Astrocyte of the hippocampus (primary cell): ENCODE results near the gene SERPINF2.
A peak's percentile ranks its signal among the peaks of the same experiment; 100 is the strongest.
"Not testable (repeated sequence)": the region's sequence is repeated elsewhere in the genome, so short reads cannot be mapped to it uniquely, and the experiment has no call there.

Experiments used
- DNase-seq: peaks from one replicate; pipeline ENCODE4 v3.0.0; 2011; ENCODE audit warnings: low read depth, low spot score

The SERPINF2 gene

DNA sequence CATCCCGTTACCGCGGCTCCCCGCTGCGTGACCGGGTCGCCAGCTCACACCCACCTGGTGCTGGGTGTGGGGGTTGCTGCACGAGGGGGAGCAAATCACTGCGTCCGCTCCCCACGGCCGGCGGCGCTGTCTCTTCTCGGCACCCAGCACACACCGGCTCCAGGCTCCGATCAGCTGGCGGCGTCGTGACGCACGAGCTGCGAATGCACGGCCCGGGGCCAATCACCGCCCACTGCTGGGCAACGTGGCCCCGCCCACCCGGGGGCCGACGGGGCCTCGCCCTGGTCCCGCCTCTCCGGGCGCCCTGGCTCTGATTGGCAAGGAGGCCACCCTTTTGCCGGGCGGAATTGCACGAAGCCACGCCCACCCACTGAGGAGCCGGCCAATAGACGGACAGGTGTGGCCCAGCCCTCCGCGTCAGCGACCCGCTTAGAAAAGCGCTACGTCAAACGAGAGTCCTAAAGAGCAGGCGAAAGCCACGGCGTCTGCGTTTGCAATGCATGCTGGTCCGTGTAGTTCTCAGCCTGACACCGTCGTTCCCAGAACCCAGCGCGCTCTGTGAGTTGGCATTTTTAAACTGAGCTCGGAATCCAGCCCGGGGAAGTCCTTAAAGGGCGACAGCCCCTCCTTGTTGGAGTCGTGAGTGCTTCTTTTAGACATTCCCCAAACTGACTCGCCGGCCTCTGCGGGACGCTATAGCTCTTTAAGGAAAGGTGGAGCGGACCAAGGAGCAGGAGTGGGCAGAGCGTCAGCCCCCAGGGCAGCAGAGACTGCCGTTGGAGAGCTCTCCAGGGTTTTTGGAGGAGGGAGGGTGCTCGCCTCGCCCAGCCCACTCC is 26.4 kb upstream of the SERPINF2 start:
- peak; percentile 100 for DNase-seq

DNA sequence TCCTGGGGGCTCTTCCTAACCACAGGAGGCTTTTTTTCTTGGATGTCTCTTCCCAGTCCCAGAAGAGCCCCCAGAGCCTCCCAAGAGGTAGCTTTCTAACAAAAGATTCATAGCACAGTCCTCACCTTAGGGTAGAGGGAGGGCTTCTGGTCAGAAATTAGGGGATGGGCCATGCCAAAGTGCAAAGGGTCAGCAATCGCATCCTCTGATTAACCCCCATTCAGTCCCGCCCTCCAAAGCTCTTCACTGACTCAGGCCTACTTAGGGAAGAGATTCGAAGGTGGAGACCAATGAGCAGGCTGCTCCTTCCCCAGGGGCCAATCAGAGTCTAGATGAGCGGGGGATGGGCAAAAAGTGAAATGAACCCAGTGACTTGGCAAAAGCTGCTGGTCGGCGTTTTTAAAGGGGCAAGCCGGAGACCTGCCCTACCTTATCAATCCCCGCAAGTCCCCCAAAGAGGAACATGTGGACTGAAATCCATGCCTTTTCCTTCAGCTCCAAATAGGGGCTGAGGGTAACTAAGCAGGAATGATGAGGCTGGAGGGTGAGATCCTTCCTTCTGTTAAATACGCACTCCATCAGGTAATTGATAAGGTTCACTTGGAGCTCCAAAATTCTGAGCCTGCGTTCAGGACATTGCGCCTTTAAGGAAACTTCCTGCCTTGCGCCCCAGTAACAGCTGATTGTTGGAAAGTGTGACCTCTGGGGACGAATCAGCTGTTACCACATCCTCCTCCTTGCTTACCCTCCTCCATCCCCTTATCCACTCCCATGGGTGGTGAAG is 25.6 kb upstream of the SERPINF2 start:
- DNase-seq = peak; percentile 98

DNA sequence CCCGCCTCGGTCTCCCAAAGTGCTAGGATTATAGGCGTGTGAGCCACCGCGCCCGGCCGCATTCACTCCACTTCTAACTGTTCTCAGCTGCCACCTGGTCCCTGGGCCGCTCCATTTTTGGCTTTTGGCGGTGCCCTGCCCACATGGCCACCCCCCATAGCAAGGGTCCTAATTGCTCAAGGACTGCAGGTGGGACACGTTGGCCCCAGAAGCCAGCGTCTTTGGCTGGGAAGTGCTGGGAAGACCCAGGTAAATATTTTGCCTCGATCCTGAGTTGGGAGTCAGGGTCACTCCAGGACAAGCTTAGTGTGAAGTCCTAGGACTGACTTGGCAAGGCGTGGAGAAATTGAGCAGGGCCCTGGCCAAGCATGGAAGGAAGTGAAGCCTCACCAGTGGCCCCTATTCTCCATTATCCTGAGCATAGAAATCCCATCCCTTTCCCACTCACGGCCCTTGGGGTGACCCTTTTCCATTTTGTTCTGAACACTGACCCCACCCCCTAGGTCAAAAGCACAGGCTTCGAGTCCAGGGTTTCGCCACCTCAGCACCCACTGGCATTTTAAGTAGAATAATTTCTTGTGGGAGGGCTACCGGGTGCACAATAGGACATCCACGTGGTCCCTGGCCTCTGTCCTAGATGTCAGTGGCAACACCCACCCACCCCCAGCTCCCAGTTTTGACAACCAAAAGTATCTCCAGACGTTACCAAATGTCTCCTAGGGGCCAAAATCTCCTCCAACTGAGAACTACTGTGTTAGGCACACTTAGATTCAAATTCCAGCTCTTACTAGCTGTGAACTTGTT is 24.1 kb upstream of the SERPINF2 start:
- no peak for DNase-seq

DNA sequence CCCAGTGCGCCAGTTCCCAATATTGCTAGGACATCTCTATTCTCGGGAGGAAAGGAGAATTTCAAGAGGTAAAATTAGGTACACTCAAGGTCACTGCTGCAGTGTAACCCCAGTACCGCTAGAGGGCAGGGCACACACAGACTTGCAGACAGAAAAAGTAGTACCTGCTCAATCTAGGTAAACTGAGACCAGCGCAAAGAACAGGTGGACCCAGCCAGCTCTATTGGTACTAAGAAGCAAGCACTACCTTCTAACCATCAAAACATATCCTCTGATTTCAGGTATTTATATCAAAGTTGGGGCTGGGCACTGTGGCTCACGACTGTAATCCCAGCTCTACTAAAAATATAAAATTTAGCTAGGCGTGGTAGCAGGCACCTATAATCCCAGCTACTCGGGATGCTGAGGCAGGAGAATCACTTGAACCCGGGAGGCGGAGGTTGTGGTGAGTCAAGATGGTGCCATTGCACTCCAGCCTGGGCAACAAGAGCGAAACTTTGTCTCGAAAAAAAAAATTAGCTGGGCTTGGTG is 21.8 kb upstream of the SERPINF2 start:
- DNase-seq = peak; percentile 65

DNA sequence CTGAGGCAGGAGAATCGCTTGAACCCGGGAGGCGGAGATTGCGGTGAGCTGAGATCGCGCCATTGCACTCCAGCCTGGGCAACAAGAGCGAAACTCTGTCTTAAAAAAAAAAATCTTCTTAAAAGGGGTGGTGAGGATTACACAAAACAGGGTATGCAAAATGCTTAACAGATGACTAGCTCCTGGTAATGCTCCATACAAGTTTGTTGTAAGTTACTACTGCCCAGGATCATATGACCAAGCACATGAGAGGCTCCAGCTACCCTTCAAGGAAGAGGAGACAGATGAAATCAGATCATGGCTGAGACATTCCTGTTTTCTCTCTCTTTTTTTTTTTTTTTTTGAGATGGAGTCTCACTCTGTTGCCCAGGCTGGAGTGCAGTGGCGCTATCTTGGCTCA is 20.6 kb upstream of the SERPINF2 start:
- DNase-seq = not testable (repeated sequence)

DNA sequence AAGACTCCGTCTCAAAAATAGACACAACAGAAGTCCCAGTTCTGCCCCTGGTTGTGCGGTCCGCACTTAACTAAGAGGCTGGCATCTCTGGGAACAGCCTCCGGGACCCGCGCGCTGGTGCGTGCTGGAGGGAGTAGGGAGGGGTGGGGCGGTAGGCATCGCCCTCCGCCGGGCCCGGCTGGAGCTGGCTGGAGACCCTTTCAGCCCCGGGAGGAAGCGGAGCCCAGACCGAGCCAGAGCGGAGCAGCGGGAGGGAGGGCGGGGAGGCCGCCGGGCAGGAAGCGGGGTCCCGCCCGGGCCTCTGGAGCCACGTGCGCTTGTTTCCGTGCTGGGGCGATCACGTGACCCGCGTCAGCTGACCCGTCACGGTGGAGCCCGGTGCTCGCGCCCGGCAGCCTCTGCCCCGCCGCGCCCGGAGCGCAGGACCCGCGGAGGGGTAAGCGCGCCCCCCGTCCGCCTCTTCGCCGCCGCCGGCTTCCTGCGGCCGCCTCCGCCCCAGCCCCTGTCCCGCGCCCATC is 18.3 kb upstream of the SERPINF2 start, which contains the start of gene WDR81:
TSS of gene WDR81 (plus strand) at position 354 of the 518 bp plus-strand sequence. CDS start 256 bp downstream, outside the sequence.
- DNase-seq = peak; percentile 92

DNA sequence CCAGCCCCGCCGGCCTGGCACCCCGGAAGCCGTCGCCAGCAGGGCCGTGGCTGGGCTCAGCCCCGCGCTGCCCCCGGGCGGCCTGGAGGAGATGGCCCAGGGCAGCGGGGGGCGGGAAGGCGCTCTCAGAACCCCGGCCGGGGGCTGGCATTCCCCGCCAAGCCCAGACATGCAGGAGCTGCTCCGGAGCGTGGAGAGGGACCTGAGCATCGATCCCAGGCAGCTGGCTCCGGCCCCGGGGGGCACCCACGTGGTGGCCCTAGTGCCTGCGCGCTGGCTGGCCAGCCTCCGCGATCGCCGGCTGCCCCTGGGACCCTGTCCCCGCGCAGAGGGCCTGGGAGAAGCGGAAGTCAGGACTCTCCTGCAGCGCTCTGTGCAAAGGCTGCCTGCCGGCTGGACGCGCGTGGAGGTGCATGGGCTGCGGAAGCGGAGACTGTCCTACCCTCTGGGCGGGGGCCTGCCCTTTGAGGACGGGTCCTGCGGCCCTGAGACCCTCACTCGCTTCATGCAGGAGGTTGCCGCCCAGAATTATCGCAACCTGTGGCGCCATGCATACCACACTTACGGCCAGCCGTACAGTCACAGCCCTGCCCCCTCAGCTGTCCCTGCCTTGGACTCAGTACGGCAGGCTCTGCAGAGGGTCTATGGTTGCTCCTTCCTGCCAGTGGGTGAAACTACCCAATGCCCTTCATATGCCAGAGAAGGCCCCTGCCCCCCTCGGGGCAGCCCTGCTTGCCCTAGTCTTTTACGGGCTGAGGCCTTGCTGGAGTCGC is 17.6 kb upstream of the SERPINF2 start:
- DNase-seq = no peak

DNA sequence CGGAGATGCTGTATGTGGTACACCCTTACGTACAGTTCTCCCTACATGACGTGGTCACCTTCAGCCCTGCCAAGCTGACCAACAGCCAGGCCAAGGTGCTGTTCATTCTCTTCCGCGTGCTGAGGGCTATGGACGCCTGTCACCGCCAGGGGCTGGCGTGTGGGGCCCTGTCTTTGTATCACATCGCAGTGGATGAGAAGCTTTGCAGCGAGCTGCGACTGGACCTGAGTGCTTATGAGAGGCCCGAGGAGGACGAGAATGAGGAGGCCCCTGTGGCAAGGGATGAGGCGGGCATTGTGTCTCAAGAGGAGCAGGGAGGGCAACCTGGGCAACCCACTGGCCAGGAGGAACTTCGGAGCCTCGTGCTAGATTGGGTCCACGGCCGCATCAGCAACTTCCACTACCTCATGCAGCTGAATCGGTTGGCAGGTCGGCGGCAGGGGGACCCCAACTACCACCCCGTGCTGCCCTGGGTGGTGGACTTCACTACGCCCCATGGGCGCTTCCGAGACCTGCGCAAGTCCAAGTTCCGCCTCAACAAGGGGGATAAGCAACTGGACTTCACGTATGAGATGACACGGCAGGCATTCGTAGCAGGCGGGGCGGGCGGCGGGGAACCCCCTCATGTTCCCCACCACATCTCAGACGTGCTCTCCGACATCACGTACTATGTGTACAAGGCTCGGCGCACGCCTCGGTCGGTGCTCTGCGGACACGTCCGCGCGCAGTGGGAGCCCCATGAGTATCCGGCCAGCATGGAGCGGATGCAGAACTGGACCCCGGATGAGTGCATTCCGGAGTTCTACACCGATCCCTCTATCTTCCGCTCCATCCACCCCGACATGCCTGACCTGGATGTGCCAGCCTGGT is 16.8 kb upstream of the SERPINF2 start:
- no peak for DNase-seq

DNA sequence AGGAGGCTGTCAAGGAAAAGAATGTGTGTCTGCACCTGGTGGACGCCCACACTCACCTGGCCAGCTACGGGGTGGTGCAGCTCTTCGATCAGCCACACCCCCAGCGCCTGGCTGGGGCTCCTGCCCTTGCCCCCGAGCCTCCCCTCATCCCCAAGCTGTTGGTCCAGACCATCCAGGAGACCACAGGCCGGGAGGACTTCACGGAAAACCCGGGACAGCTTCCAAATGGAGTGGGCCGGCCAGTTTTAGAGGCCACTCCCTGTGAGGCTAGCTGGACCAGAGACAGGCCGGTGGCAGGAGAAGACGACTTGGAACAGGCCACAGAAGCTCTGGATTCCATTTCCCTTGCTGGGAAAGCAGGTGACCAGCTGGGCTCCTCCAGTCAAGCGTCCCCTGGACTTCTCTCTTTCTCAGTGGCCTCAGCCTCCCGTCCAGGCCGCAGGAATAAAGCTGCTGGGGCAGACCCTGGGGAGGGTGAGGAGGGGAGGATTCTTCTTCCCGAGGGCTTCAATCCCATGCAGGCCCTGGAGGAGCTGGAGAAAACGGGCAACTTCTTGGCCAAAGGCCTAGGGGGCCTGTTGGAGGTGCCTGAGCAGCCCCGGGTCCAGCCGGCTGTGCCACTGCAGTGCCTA is 15.9 kb upstream of the SERPINF2 start:
- no peak for DNase-seq

DNA sequence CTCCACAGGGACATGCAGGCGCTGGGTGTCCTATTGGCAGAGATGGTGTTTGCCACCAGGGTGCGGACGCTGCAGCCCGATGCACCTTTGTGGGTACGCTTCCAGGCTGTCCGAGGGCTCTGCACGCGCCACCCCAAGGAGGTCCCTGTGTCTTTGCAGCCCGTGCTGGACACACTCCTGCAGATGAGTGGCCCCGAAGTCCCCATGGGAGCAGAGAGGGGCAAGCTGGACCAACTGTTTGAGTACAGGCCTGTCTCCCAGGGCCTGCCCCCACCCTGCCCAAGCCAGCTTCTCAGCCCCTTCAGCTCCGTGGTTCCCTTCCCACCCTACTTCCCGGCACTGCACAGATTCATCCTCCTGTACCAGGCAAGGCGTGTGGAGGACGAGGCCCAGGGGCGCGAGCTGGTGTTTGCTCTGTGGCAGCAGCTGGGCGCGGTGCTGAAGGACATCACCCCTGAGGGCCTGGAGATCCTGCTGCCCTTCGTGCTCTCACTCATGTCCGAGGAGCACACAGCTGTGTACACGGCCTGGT is 15.3 kb upstream of the SERPINF2 start:
- DNase-seq = no peak

DNA sequence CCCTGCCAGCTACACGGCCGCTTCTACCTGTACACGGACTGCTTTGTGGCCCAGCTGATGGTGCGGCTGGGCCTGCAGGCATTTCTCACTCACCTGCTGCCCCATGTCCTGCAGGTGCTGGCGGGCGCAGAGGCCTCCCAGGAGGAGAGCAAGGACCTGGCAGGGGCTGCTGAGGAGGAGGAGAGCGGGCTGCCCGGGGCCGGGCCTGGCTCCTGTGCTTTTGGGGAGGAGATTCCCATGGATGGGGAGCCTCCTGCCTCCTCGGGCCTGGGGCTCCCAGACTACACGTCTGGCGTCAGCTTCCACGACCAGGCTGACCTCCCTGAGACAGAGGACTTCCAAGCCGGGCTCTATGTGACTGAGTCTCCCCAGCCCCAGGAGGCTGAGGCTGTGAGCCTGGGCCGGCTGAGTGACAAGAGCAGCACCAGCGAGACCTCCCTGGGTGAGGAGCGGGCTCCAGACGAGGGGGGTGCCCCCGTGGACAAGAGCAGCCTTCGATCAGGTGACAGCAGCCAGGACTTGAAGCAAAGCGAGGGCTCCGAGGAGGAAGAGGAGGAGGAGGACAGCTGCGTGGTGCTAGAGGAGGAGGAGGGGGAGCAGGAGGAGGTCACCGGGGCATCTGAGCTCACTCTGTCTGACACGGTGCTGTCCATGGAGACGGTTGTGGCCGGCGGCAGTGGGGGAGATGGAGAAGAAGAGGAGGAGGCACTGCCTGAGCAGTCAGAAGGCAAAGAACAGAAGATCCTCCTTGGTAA is 14.6 kb upstream of the SERPINF2 start:
- no peak for DNase-seq

DNA sequence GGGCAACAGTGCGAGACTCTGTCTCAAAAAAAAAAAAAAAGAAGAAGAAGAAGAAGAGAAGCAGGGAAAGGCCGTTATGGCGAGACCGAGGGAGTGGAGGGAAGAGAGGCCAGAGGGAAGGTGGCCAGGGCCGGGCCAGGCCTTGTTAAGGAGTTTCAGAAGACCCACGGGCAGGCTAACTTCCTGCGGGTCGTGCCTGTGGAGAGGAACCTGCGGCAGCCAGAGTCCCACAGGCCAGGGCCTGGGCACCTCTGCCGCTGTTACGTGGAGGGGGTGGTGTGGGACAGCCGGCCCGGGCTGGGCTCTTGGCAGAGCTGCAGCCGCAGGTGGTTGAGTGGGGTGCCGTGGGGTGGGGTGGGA is 12.7 kb upstream of the SERPINF2 start:
- no peak for DNase-seq

DNA sequence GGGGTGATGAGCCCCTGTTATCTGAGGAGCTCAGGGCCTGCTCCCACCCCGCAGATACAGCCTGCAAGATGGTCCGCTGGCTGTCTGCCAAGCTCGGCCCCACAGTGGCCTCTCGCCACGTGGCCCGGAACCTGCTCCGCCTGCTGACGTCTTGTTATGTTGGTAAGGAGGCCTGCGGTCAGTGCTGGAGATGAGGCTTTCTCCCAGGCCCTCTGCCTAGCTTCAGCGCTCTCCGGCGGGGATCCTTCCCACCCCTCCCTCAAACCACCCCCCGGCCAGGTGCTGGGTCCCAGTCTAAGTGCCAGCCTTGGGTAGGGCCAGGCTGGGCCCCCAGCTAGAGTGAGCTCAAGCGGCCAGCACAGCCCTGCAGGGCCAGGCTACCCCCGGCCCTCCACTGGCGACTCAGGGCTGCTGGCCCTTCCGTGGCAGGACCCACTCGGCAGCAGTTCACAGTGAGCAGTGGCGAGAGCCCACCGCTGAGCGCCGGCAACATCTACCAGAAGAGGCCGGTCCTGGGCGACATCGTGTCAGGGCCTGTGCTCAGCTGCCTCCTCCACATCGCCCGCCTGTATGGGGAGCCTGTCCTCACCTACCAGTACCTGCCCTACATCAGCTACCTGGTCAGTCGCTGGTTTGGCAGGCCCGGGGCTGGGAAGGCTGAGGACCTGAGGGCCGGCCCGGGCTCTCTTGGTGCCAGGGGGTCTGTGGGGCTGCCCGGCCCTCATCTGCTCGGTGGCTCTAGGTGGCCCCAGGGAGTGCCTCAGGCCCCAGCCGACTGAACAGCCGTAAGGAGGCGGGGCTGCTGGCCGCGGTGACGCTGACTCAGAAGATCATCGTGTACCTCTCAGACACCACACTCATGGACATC is 12.1 kb upstream of the SERPINF2 start:
- DNase-seq = peak; percentile 64

DNA sequence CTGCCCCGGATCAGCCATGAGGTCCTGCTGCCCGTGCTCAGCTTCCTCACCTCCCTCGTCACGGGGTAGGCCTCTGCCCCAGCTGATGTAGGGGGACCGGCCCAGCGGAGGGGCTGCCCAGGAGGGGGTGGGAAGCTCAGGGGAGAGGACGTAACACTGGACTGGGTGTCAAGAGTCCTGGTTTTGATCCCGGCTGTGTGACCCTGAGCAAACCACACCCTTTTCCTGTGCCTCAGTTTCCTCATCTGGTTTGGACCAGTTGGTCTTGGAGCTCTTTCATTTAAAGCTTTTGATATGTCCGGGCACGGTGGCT is 11.5 kb upstream of the SERPINF2 start:
- no peak for DNase-seq

DNA sequence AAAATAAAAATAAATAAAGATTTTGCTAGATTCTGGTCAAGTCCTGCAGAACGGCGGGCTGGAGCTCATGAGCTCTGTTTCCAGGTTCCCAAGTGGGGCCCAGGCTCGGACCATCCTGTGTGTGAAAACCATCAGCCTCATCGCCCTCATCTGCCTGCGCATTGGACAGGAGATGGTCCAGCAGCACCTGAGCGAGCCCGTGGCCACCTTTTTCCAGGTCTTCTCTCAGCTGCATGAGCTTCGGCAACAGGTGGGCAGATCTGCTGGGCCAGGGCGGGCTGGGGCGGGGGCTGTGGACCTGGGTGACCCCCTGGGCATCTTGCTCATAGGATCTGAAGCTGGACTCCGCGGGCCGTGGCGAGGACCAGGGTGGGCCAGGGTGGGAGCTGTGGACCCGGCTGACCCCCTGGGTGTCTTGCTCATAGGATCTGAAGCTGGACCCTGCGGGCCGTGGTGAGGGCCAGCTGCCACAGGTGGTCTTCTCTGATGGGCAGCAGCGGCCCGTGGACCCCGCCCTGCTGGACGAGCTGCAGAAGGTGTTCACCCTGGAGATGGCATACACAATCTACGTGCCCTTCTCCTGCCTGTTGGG is 10.3 kb upstream of the SERPINF2 start:
- DNase-seq = no peak

DNA sequence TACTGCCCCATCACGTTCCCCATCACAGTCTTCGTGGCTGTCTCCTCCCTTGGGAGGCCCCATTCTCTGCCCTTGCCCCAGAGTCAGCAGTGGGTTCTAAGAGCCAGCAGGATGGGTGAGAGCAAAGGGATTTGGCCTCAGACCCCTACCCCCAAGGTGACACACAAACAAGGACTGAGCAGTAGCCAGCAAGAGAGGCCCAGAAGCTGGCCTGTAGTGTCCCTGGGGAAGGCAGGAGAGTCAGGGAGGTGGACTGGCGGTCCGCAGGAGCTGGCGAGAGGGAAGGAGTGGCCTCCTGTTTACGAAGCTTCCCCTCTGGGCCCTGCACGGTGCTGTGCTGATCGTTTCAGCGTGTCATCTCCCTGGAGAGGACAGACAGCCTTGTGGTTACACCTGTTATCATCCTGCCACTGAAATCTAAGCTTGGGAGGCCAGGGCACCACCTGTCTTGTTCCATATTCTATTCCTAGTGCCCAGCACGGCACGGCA is 9.8 kb upstream of the SERPINF2 start:
- no peak for DNase-seq

DNA sequence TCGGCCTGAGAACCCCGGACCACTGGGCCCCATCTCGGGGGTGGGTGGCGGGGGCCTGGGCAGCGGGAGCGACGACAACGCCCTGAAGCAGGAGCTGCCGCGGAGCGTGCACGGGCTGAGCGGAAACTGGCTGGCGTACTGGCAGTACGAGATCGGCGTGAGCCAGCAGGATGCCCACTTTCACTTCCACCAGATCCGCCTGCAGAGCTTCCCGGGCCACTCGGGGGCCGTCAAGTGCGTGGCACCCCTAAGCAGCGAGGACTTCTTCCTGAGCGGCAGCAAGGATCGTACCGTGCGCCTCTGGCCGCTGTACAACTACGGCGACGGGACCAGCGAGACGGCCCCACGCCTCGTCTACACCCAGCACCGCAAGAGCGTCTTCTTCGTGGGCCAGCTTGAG is 8.9 kb upstream of the SERPINF2 start:
- DNase-seq = no peak
